ENCODE measurements around the gene NCAM1.

- no peak for TF ChIP-seq EZH2 (IDR thresholded peaks at IDR 0.05; ENCODE audit: low read length, unreplicated experiment)
- TF ChIP-seq CTCF (conservative IDR thresholded peaks at IDR 0.05; ENCODE audit: low read depth, low read length), result no peak
- no peak for TF ChIP-seq EZH2phosphoT487 (IDR thresholded peaks at IDR 0.05; ENCODE audit: borderline replicate concordance, low read length)
These were observed 177.5 kb downstream of the NCAM1 start for GRCh38 chr11:113138731-113139130.

Data from PC-3 (cell line).